Astrocyte (in vitro differentiated cells and primary cell): Measurements from ENCODE around the gene PRUNE1.

Experiments used
- CTCF ChIP-seq: IDR thresholded peaks from 2 replicates; pipeline ENCODE4 v1.5.1; 2011; ENCODE audit warnings: low read depth, mild to moderate bottlenecking, inconsistent platforms, low read length, moderate library complexity; ENCODE audit not compliant: insufficient read depth
- EZH2 ChIP-seq: IDR thresholded peaks from 2 replicates; pipeline ENCODE4 v1.6.1; 2012; ENCODE audit warnings: mild to moderate bottlenecking, low read length, inconsistent platforms; ENCODE audit not compliant: insufficient read depth

DNA sequence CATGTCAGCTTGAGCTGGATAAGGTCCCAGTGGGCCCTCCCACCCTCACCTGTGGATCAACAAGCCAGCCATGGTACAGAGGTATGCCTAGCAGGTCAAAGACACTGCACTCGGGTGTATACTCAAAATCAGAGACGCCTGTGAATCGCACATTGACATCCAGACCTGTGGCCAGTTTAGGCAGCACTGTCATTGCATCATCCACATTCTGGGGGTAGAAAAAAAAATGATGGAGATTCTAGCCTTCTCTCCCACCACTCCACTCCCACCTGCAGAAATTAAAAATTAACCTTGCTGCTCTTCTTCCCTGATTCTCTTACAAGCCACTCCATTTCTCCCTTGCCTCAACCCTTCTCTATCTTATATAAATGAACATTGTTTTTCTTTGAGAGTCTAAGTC lies 7.8 kb upstream of the PRUNE1 start:
- TF ChIP-seq EZH2 = no peak
- TF ChIP-seq CTCF = no peak
